Activated naive CD4-positive, alpha-beta T cell treated with anti-CD3 and anti-CD28 coated beads for 36 hours (primary cell): Measurements from ENCODE around the gene IMMP2L. TPM values are rescaled to one million over a fixed set of nuclear protein-coding genes. Genes with fewer than 3 reads are reported as not detected.
"Not testable (repeated sequence)": the region's sequence is repeated elsewhere in the genome, so short reads cannot be mapped to it uniquely, and the experiment has no call there.

ENCODE experiments used
- CTCF ChIA-PET: fragments of 350-600 bp; sonication (Branson Sonifier 250); formaldehyde crosslinking; loops from one replicate; lab custom pipeline; 2021; ENCODE audit warnings: antibody characterized with exemption; lab: Charles Lee
- DNase-seq: peaks from one replicate; pipeline ENCODE4 v3.0.0-alpha.2; 2020
- H3K27ac Mint-ChIP-seq: one replicate; pipeline ENCODE4 v1.8.0; 2021; ENCODE audit warnings: mild to moderate bottlenecking, mixed read lengths
- H3K27me3 Mint-ChIP-seq: one replicate; pipeline ENCODE4 v1.8.0; 2021; ENCODE audit warnings: low read depth, mixed read lengths
- H3K36me3 Mint-ChIP-seq: one replicate; pipeline ENCODE4 v1.8.0; 2021; ENCODE audit warnings: low read depth, mixed read lengths
- H3K4me1 Mint-ChIP-seq: one replicate; pipeline ENCODE4 v1.8.0; 2021; ENCODE audit warnings: low read depth, mixed read lengths
- H3K4me3 Mint-ChIP-seq: one replicate; pipeline ENCODE4 v1.8.0; 2021; ENCODE audit warnings: mild to moderate bottlenecking, moderate library complexity, mixed read lengths
- H3K9me3 Mint-ChIP-seq: one replicate; pipeline ENCODE4 v1.8.0; 2021; ENCODE audit warnings: mixed read lengths
- intact Hi-C: fragments of 100-400 bp; cut with micrococcal nuclease; formaldehyde crosslinking; loops from one replicate; pipeline ENCODE4 v1.15.1; 2023
- total RNA-seq, 2 experiments: library from RNA; stranded (reverse); gene quantifications; one replicate each; pipeline ENCODE4 v1.2.3, GENCODE V29; 2021

The IMMP2L gene
- total RNA-seq, 2 experiments from 2014 or later, result 24.4 to 26.6 TPM

DNA sequence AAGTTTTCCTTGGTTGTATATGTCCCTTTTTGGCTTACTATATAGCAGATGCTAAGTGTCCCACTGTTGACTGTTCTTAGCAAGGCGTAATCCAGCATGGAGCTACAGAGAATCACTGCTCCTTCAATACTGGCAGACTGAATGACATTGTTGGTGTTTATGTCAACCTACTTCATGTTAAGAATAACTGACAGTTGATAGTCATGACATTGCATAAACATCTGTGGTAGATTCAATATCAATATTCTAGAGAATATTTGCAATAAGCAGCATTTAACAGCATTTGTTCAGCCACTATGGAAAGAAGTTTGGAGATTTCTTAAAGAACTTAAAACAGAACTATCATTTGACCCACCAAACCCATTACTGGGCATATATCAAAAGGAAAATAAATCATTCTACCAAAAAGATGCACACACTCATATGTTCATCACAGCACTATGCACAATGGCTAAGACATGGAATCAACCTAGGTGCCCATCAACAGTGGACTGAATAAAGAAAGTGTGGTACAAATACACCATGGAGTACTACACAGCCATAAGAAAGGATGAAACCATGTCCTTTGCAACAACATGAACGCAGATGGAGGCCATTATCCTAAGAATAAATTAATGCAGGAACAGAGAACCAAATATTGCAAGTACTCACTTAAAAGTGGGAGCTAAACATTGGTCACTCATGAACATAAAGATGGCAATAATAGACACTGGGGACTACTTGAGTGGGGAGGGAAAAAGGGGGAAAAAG, 88.7 kb downstream of the IMMP2L start:
- H3K27ac Mint-ChIP-seq, result no peak overlapping the region
- intact Hi-C loops, result no loop called here
- no peak overlapping the region for H3K4me3 Mint-ChIP-seq
- CTCF ChIA-PET, result no interaction called here
- peaks cover 19% of the 10 kb centered on the region for H3K36me3 Mint-ChIP-seq
- peaks cover 5% of the 10 kb centered on the region for H3K9me3 Mint-ChIP-seq
- no peaks in the 10 kb centered on the region for H3K27me3 Mint-ChIP-seq
- no peaks in the 10 kb centered on the region for H3K4me1 Mint-ChIP-seq
- no peak for DNase-seq

DNA sequence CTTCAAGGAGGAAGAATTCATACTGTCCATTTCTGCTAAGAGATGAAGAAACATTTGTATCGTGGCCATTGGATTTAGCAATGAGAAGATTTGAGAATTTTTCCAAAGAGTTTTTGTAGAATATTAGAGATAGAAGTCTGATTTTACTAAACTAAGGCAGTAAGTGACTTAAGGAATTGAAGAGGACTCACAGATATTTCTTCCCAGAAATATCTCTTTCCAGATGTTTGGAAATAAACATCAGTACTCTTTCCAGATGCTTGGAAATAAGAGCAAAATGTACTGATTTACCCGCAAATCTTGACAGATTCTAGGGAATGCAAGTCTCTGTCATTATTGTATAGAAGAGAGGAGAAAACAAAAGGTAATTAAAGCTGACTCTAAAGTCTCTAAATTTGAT, 91.3 kb downstream of the IMMP2L start:
- Mint-ChIP-seq H3K36me3 (peaks cover 20% of the 10 kb centered on the region), H3K4me3 (no peak overlapping the region)

DNA sequence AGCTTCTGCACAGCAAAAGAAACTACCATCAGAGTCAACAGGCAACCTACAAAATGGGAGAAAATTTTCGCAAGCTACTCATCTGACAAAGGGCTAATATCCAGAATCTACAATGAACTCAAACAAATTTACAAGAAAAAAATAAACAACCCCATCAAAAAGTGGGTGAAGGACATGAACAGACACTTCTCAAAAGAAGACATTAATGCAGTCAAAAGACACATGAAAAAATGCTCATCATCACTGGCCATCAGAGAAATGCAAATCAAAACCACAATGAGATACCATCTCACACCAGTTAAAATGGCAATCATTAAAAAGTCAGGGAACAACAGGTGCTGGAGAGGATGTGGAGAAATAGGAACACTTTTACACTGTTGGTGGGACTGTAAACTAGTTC, 92.4 kb downstream of the IMMP2L start:
- CTCF ChIA-PET, DNase-seq, H3K27me3 Mint-ChIP-seq, intact Hi-C loops, H3K27ac Mint-ChIP-seq, H3K9me3 Mint-ChIP-seq, H3K4me3 Mint-ChIP-seq, H3K4me1 Mint-ChIP-seq: not testable (repeated sequence)
- H3K36me3 Mint-ChIP-seq, result peaks cover 18% of the 10 kb centered on the region

More for the DNA sequence above, 91.3 kb downstream of the IMMP2L start:
- intact Hi-C loops, result no loop called here
- Mint-ChIP-seq H3K27me3 (no peaks in the 10 kb centered on the region), H3K27ac (no peak overlapping the region), H3K9me3 (peaks cover 5% of the 10 kb centered on the region), H3K4me1 (no peaks in the 10 kb centered on the region)
- CTCF ChIA-PET, result no interaction called here
- DNase-seq, result no peak

DNA sequence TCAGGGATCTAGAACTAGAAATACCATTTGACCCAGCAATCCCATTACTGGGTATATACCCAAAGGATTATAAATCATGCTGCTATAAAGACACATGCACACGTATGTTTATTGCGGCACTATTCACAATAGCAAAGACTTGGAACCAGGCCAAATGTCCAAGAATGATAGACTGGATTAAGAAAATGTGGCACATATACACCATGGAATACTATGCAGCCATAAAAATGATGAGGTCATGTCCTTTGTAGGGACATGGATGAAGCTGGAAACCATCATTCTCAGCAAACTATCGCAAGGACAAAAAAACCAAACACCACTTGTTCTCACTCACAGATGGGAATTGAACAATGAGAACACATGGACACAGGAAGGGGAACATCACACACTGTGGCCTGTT, 96.5 kb downstream of the IMMP2L start:
- CTCF ChIA-PET, H3K27me3 Mint-ChIP-seq, H3K27ac Mint-ChIP-seq, intact Hi-C loops, H3K4me3 Mint-ChIP-seq, H3K9me3 Mint-ChIP-seq, DNase-seq, H3K4me1 Mint-ChIP-seq: not testable (repeated sequence)
- H3K36me3 Mint-ChIP-seq, result peaks cover 14% of the 10 kb centered on the region

DNA sequence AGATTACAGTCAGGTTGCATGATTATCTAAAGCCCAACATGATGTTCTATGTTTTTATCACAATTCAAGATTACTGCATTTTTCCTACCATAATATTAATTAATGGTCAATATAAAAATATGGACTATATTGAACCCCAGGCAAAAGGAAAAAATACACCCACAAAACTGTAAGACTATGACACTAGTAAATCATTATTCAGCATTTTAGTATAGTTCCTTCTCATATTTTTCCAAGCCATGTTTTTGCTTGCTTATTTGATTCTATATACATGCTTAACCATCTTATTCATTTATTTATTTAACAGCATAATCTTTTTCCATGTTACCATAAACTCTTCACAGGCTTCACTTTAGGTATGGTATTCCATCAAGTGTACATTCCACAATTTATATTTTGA, 101.6 kb downstream of the IMMP2L start:
- no peak for DNase-seq
- Mint-ChIP-seq H3K4me1 (no peaks in the 10 kb centered on the region), H3K4me3 (no peak overlapping the region), H3K27ac (no peak overlapping the region), H3K36me3 (peaks cover 5% of the 10 kb centered on the region), H3K9me3 (no peaks in the 10 kb centered on the region), H3K27me3 (no peaks in the 10 kb centered on the region)
- CTCF ChIA-PET, result no interaction called here
- intact Hi-C loops, result no loop called here

DNA sequence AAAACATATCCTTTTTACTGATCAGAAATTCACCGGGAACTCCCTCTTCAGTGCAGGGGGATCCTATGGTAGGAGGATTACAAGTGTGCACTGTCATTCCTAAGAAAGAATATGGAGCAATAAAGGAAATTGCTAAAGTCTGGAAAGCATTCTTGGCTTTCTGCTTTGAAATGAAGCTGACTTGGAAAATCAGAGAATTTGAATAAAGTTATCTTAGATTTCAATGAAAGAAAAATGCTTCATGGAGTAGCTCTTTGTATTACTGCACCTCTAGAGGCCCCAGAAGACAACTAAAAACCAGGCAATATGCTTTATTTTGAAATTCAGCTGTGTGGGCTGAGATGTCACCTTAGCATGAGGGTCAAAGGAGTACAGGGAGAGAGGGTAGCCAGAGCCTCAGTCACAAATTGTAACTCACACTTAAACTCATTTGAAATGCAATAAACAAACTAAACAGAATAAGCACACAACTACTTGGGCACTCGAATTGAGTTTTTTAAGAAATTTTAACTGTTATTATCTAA, 102.5 kb downstream of the IMMP2L start:
- Mint-ChIP-seq H3K9me3 (no peaks in the 10 kb centered on the region), H3K27ac (no peak overlapping the region)
- CTCF ChIA-PET, result no interaction called here

DNA sequence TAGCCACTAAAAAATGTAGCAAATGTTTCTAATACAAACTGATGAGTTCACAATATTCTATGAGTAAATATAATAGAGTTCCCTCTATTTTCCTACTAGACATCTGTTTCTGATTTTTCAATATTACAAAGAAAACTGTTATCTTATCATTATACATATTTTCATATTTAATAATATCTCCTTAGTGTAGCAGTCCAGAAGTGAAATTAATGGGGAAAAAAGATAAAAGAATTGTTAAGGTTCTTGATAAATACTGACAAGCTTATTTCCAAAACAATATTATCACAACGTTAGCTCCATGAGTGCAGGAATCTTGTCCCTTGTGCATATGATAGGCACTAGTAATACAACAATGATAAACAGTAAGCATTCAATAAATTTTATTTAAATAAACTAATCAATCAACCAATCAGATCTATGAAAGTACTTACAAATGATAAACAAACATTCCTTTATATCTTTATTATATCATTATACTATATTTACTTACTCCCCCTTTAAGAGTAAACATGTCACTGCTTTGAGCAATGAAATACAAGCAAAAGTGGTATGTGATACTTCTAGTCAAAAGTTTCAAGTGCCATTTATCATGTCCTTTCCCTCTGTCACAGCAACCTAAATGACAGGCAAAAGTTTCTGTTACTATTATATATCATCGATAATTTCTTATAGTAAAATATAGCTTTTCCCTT, 103.1 kb downstream of the IMMP2L start:
- H3K4me3 Mint-ChIP-seq, result no peak overlapping the region
- H3K9me3 Mint-ChIP-seq, result no peaks in the 10 kb centered on the region
- no peaks in the 10 kb centered on the region for H3K27me3 Mint-ChIP-seq
- peaks cover 2% of the 10 kb centered on the region for H3K36me3 Mint-ChIP-seq
- intact Hi-C loops, result no loop called here
- no peak overlapping the region for H3K27ac Mint-ChIP-seq
- no peak for DNase-seq
- H3K4me1 Mint-ChIP-seq, result no peaks in the 10 kb centered on the region
- CTCF ChIA-PET, result no interaction called here

More for the DNA sequence above, 102.5 kb downstream of the IMMP2L start:
- H3K4me1 Mint-ChIP-seq, result no peaks in the 10 kb centered on the region
- intact Hi-C loops, result no loop called here
- DNase-seq, result no peak
- H3K4me3 Mint-ChIP-seq, result no peak overlapping the region
- H3K36me3 Mint-ChIP-seq, result peaks cover 2% of the 10 kb centered on the region
- no peaks in the 10 kb centered on the region for H3K27me3 Mint-ChIP-seq

DNA sequence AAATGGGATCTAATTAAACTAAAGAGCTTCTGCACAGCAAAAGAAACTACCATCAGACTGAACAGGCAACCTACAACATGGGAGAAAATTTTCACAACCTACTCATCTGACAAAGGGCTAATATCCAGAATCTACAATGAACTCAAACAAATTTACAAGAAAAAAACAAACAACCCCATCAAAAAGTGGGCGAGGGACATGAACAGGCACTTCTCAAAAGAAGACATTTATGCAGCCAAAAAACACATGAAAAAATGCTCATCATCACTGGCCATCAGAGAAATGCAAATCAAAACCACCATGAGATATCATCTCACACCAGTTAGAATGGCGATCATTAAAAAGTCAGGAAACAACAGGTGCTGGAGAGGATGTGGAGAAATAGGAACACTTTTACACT, 111.6 kb downstream of the IMMP2L start:
- H3K27ac Mint-ChIP-seq, intact Hi-C loops, H3K9me3 Mint-ChIP-seq, DNase-seq, H3K4me3 Mint-ChIP-seq, CTCF ChIA-PET, H3K27me3 Mint-ChIP-seq, H3K4me1 Mint-ChIP-seq: not testable (repeated sequence)
- H3K36me3 Mint-ChIP-seq, result peaks cover 12% of the 10 kb centered on the region

DNA sequence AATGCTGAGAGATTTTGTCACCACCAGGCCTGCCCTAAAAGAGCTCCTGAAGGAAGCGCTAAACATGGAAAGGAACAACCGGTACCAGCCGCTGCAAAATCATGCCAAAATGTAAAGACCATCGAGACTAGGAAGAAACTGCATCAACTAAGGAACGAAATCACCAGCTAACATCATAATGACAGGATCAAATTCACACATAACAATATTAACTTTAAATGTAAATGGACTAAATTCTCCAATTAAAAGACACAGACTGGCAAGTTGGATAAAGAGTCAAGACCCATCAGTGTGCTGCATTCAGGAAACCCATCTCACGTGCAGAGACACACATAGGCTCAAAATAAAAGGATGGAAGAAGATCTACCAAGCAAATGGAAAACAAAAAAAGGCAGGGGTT, 114.8 kb downstream of the IMMP2L start:
- DNase-seq, H3K27me3 Mint-ChIP-seq, H3K9me3 Mint-ChIP-seq, H3K27ac Mint-ChIP-seq, CTCF ChIA-PET, H3K4me1 Mint-ChIP-seq, H3K36me3 Mint-ChIP-seq, H3K4me3 Mint-ChIP-seq, intact Hi-C loops: not testable (repeated sequence)

DNA sequence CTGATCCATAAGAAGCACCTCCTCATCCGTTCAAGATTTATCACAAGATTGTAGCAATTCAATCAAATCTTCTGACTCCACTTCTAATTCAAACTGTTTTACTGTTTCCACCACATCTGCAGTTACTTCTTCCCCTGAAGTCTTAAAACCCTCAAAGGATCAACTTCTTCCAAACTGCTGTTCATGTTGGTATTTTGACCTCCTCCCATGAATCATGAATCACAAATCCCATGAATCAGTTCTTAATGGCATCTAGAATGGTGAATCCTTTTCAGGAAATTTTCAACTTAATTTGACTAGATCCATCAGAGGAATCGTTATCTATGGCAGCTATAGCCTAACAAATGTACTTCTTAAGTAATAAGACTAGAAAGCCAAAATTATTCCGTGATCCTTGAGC, 122.3 kb downstream of the IMMP2L start:
- H3K27me3 Mint-ChIP-seq, result no peaks in the 10 kb centered on the region
- H3K27ac Mint-ChIP-seq, result no peak overlapping the region
- CTCF ChIA-PET, result no interaction called here
- peaks cover 23% of the 10 kb centered on the region for H3K36me3 Mint-ChIP-seq
- H3K4me1 Mint-ChIP-seq, result peaks cover 3% of the 10 kb centered on the region
- no peak overlapping the region for H3K4me3 Mint-ChIP-seq
- intact Hi-C loops, result no loop called here
- peaks cover 17% of the 10 kb centered on the region for H3K9me3 Mint-ChIP-seq
- DNase-seq, result no peak

DNA sequence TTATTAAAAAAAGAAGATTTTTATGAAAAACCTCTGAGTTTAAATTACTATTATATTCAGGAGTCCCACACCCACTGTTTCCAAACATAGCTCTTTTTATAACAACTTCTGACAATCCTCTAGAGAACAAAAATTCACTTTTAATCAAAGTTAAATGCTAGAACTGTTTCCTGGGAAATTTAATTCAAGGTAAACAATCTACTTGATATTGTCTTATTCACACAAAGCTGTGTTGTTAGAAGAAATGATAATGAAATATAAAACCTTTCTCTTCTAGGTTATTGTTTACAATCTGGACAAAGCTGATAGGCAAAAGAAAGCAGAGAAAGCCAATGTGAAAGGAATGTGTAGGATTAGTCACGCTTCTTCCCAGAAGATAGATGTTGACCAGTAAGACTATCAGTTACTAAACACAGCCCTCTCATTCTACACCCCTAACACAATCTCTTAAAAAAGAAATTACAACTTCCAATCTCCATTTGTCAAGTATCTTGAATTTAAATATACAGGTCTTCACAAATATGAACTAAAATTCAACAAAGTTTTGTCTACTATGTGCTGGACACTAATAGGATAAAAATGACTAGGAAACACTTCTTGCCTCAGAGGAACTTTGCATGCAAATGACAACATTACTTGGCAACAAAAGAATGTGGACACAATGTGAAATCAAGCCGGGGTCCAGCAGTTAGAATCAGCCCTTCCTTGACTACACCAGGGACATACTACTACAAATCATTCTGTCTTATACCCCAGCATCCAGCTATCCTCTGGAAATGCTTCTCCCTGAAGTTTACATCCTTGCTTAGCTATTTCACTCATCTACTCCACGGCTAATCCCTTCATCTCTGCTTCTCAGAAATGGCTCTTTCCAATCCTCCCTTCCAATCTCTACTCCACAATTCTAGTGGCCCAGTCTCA, 123.7 kb downstream of the IMMP2L start:
- intact Hi-C loops, result no loop called here
- Mint-ChIP-seq H3K4me3 (no peak overlapping the region), H3K27ac (no peak overlapping the region), H3K36me3 (peaks cover 33% of the 10 kb centered on the region), H3K27me3 (no peaks in the 10 kb centered on the region), H3K9me3 (peaks cover 27% of the 10 kb centered on the region), H3K4me1 (peaks cover 3% of the 10 kb centered on the region)
- CTCF ChIA-PET, result no interaction called here
- DNase-seq, result no peak

DNA sequence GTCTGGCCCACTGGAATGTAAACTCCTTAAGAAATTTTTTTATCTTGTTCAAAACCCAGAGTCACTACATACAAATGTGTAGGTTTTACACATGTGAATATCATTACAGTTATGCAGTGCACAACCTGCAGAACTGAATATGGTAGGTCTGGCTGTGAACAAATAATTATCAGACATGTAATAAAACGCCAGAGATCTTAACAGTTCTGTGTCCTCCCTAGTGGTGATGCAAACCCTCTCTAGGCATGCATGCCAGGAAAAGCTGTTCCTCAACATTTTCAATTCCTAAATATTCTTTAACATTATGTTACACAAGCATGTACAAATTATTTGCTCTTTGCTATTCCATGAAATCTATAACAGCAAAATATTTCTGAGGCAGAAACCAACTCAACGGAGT, 124.6 kb downstream of the IMMP2L start:
- no peak overlapping the region for H3K27ac Mint-ChIP-seq
- DNase-seq, result no peak
- peaks cover 3% of the 10 kb centered on the region for H3K4me1 Mint-ChIP-seq
- intact Hi-C loops, result no loop called here
- H3K9me3 Mint-ChIP-seq, result peaks cover 32% of the 10 kb centered on the region
- H3K27me3 Mint-ChIP-seq, result no peaks in the 10 kb centered on the region
- no peak overlapping the region for H3K4me3 Mint-ChIP-seq
- CTCF ChIA-PET, result no interaction called here
- peaks cover 42% of the 10 kb centered on the region for H3K36me3 Mint-ChIP-seq
